Upper lobe of left lung (tissue), 6 donors: ENCODE measurements around the gene MROH7. TPM values are rescaled to one million over a fixed set of nuclear protein-coding genes. Genes with fewer than 3 reads are reported as not detected.

Source experiments
- ATAC-seq, 2 donors: fragments of 200-7000 bp; cut with Tn5 transposase; one replicate each; pipeline ENCODE4 v1.9.1; 2022; ENCODE audit warnings: mild to moderate bottlenecking in 2 of 2, moderate library complexity in 2 of 2; ENCODE audit not compliant: low FRiP score in 2 of 2
- DNase-seq, 2 donors: peaks; one replicate each; pipeline ENCODE4 v3.0.0-alpha.2; 2019 to 2020
- H3K27ac ChIP-seq, 4 donors: fragments of 200-600 bp; sonication (generic); one replicate each; pipeline ENCODE4 v1.5.1; 2016 to 2019
- H3K27me3 ChIP-seq, 4 donors: fragments of 200-600 bp; sonication (generic); one replicate each; pipeline ENCODE4 v1.5.1; 2017 to 2019
- H3K36me3 ChIP-seq, 4 donors: fragments of 200-600 bp; sonication (generic); one replicate each; pipeline ENCODE4 v1.5.1; 2016 to 2019
- H3K4me1 ChIP-seq, 4 donors: fragments of 200-600 bp; sonication (generic); one replicate each; pipeline ENCODE4 v1.5.1; 2018 to 2019
- H3K4me3 ChIP-seq, 4 donors: fragments of 200-600 bp; sonication (generic); one replicate each; pipeline ENCODE4 v1.5.1; 2017 to 2019; ENCODE audit warnings: mild to moderate bottlenecking in 2 of 4, moderate library complexity in 1 of 4
- H3K9me3 ChIP-seq, 4 donors: fragments of 200-600 bp; sonication (generic); one replicate each; pipeline ENCODE4 v1.5.1; 2018 to 2019
- CTCF ChIP-seq, 6 experiments: fragments of 450-650 bp in 4 of 6; fragments of 200-600 bp in 2 of 6; sonication (generic) in 2 of 6; IDR thresholded peaks; one replicate each; pipeline ENCODE4 v1.5.1; 2016 to 2019; ENCODE audit warnings: antibody characterized with exemption in 6 of 6
- EP300 ChIP-seq, 4 donors: sonication (generic); formaldehyde crosslinking; IDR thresholded peaks; one replicate each; pipeline ENCODE4 v1.5.1; 2017; ENCODE audit warnings: antibody characterized with exemption in 4 of 4, control low read depth in 2 of 4
- POLR2A ChIP-seq, 4 donors: fragments of 450-650 bp; IDR thresholded peaks; one replicate each; pipeline ENCODE4 v1.5.1; 2016 to 2017; ENCODE audit warnings: antibody characterized with exemption in 4 of 4, mild to moderate bottlenecking in 2 of 4
- POLR2AphosphoS5 ChIP-seq, 2 donors: sonication (generic); formaldehyde crosslinking; IDR thresholded peaks; one replicate each; pipeline ENCODE4 v1.5.1; 2017; ENCODE audit warnings: antibody characterized with exemption in 2 of 2
- WGBS, 2 donors: methylation state at CpG; one replicate each; pipeline ENCODE4 v1.1.5; 2017 to 2018; 5-methylcytosine and 5-hydroxymethylcytosine counted together
- total RNA-seq, 6 donors: library from RNA; depleted of rRNA in 4 of 6; stranded (reverse); fragments of >200 nt in 4 of 6; gene quantifications; one replicate each; pipeline versions ENCODE4 v1.1.0 to v1.2.1, GENCODE V29; 2016 to 2021
- donor health status: DM: no; HTN: no; CAD: no; lungs with moderate emphysema.
- donor health status: DM: no; HTN: yes; CAD: no; lungs with severe emphysema.

The MROH7 gene
- 10 to 100 TPM in 2 of 6 donors, 1 to 10 TPM in 4; 1.2 to 10.5 (median 2.2) TPM for total RNA-seq

- Histone ChIP-seq H3K4me3 (no peak within 1 kb of the TSS), H3K27me3 (no peaks in the 10 kb centered on the region), H3K9me3 (peaks cover 9 to 19% (median 13%) of the 10 kb centered on the region in 4 donors), H3K4me1 (no peaks in the 10 kb centered on the region), H3K27ac (no peak within 1 kb of the TSS), H3K36me3 (no peaks in the 10 kb centered on the region)
- DNase-seq = no peak
- TF ChIP-seq POLR2A (IDR thresholded peaks at IDR 0.05) (no peak), EP300 (IDR thresholded peaks at IDR 0.05) (no peak), POLR2AphosphoS5 (IDR thresholded peaks at IDR 0.05) (no peak), CTCF (IDR thresholded peaks at IDR 0.05) (no peak)
- 65 to 69% methylated on average over 7 to 8 of the region's 8 CpGs for WGBS, 2 donors
- ATAC-seq = no peak
Observed at GRCh38 chr1:54640863-54641836, at the start of gene MROH7. Gene MROH7, plus strand, starts transcription at chr1:54641786. Its CDS starts 11,141 bp downstream, at chr1:54652927.

GRCh38 chr1:54593571-54594160, 47.9 kb upstream of the MROH7 start:
- DNase-seq (no peak), ATAC-seq (no peak)
- 91 to 95% methylated on average over 4 to 10 of the region's 10 CpGs for WGBS, 2 donors
- Histone ChIP-seq H3K27ac (no peak overlapping the region), H3K4me1 (no peaks in the 10 kb centered on the region), H3K27me3 (no peaks in the 10 kb centered on the region), H3K36me3 (peaks cover 0 to 3% (median 1%) of the 10 kb centered on the region in 4 donors), H3K4me3 (no peak overlapping the region), H3K9me3 (no peaks in the 10 kb centered on the region)
- TF ChIP-seq EP300 (IDR thresholded peaks at IDR 0.05) (no peak), POLR2AphosphoS5 (IDR thresholded peaks at IDR 0.05) (no peak), CTCF (IDR thresholded peaks at IDR 0.05) (no peak), POLR2A (IDR thresholded peaks at IDR 0.05) (no peak)

- no peak for DNase-seq
- no peak for ATAC-seq
- no peaks in the 10 kb centered on the region for H3K9me3 ChIP-seq
- no peaks in the 10 kb centered on the region for H3K4me1 ChIP-seq
- H3K4me3 ChIP-seq = no peak overlapping the region
- no peak overlapping the region for H3K27ac ChIP-seq
- TF ChIP-seq EP300 (IDR thresholded peaks at IDR 0.05) = no peak
- no peak for TF ChIP-seq CTCF (IDR thresholded peaks at IDR 0.05)
- no peak for TF ChIP-seq POLR2A (IDR thresholded peaks at IDR 0.05)
- no peak for TF ChIP-seq POLR2AphosphoS5 (IDR thresholded peaks at IDR 0.05)
- WGBS, 2 donors = 91 to 100% methylated on average over 4 to 16 of the region's 16 CpGs
- no peaks in the 10 kb centered on the region for H3K27me3 ChIP-seq
- peaks cover 0 to 3% (median 1%) of the 10 kb centered on the region in 4 donors for H3K36me3 ChIP-seq
Observed at GRCh38 chr1:54594463-54594862, 47.1 kb upstream of the MROH7 start.

- no peak for TF ChIP-seq POLR2A (IDR thresholded peaks at IDR 0.05)
- ATAC-seq (no peak), DNase-seq (no peak)
- H3K9me3 ChIP-seq = no peaks in the 10 kb centered on the region
- peaks cover 0 to 3% (median 1%) of the 10 kb centered on the region in 4 donors for H3K36me3 ChIP-seq
- WGBS, 2 donors = 97 to 100% methylated on average over 2 to 3 of the region's 3 CpGs
- no peak overlapping the region for H3K4me3 ChIP-seq
- no peak overlapping the region for H3K27ac ChIP-seq
- no peaks in the 10 kb centered on the region for H3K27me3 ChIP-seq
- H3K4me1 ChIP-seq = no peaks in the 10 kb centered on the region
Observed at GRCh38 chr1:54595956-54596498, 45.6 kb upstream of the MROH7 start.

GRCh38 chr1:54596756-54597155, 44.8 kb upstream of the MROH7 start:
- DNase-seq (no peak), ATAC-seq (no peak)
- H3K9me3 ChIP-seq = no peaks in the 10 kb centered on the region
- peaks cover 0 to 3% (median 1%) of the 10 kb centered on the region in 4 donors for H3K36me3 ChIP-seq
- H3K27ac ChIP-seq = no peak overlapping the region
- no peak overlapping the region for H3K4me3 ChIP-seq
- no peaks in the 10 kb centered on the region for H3K4me1 ChIP-seq
- WGBS, 2 donors = 80 to 98% methylated on average over 1 to 3 of the region's 3 CpGs
- no peak for TF ChIP-seq CTCF (IDR thresholded peaks at IDR 0.05)
- no peak for TF ChIP-seq POLR2A (IDR thresholded peaks at IDR 0.05)
- no peak for TF ChIP-seq POLR2AphosphoS5 (IDR thresholded peaks at IDR 0.05)
- no peak for TF ChIP-seq EP300 (IDR thresholded peaks at IDR 0.05)
- no peaks in the 10 kb centered on the region for H3K27me3 ChIP-seq
